H1 (cell line): ENCODE results near the gene SPEF1. TPM values are rescaled to one million over a fixed set of nuclear protein-coding genes. Genes with fewer than 3 reads are reported as not detected.

Source experiments
- CTCF ChIA-PET: fragments of 300-600 bp; sonication (Branson Sonifier 250); formaldehyde crosslinking; loops from one replicate; lab custom pipeline; 2021; ENCODE audit not compliant: partially characterized antibody; lab: Charles Lee
- POLR2A ChIA-PET: fragments of 300-600 bp; sonication (Branson Sonifier 250); formaldehyde crosslinking; loops from one replicate; lab custom pipeline; 2021; ENCODE audit warnings: inconsistent platforms; ENCODE audit not compliant: partially characterized antibody; lab: Charles Lee
- DNase-seq, 2 experiments: peaks; one replicate each; pipeline versions ENCODE4 v3.0.0 to v3.0.0-alpha.2; 2010 to 2022; ENCODE audit warnings: low spot score in 2 of 2, low read depth in 1 of 2, mixed read lengths in 1 of 2
- FAIRE-seq: peaks from 2 replicates; lab custom pipeline; 2011; peaks lifted over from hg19 to GRCh38; lab: Jason Lieb, UNC
- H2AFZ ChIP-seq: 2 replicates; pipeline ENCODE4 v1.8.1; 2012; ENCODE audit warnings: low read length, inconsistent platforms
- H2AK5ac ChIP-seq: 2 replicates; pipeline ENCODE4 v1.6.1; 2013; ENCODE audit warnings: low read depth, low read length
- H2BK120ac ChIP-seq: replicated peaks from 2 replicates; pipeline ENCODE3; 2013; ENCODE audit warnings: low read depth, low read length, inconsistent platforms
- H2BK12ac ChIP-seq: 2 replicates; pipeline ENCODE4 v1.6.1; 2013; ENCODE audit warnings: low read depth, low read length
- H2BK15ac ChIP-seq: 2 replicates; pipeline ENCODE4 v1.6.1; 2013; ENCODE audit warnings: low read length
- H2BK20ac ChIP-seq: 2 replicates; pipeline ENCODE4 v1.6.1; 2013; ENCODE audit warnings: low read length
- H2BK5ac ChIP-seq: 2 replicates; pipeline ENCODE4 v1.6.1; 2013; ENCODE audit warnings: low read depth, low read length
- H3K14ac ChIP-seq: 2 replicates; pipeline ENCODE4 v1.6.1; 2013; ENCODE audit warnings: inconsistent platforms; ENCODE audit not compliant: insufficient read length
- H3K18ac ChIP-seq: 2 replicates; pipeline ENCODE4 v1.6.1; 2013; ENCODE audit warnings: low read length; ENCODE audit errors: extremely low read depth
- H3K23ac ChIP-seq: 2 replicates; pipeline ENCODE4 v1.6.1; 2013; ENCODE audit warnings: inconsistent platforms; ENCODE audit not compliant: insufficient read length
- H3K23me2 ChIP-seq: 2 replicates; pipeline ENCODE4 v1.6.1; 2013; ENCODE audit warnings: low read depth, low read length
- H3K27ac ChIP-seq: 2 replicates; pipeline ENCODE4 v1.6.1; 2011; ENCODE audit warnings: low read depth, low read length, inconsistent platforms
- H3K27me3 ChIP-seq, 4 experiments: replicated peaks in 1 of 4; 1 replicate in 1 of 4; 2 replicates in 3 of 4; pipeline versions ENCODE4 v1.6.1 to v1.8.1; 2011 to 2013; ENCODE audit warnings: low read length in 3 of 4, mild to moderate bottlenecking in 3 of 4, inconsistent platforms in 2 of 4, mixed read lengths in 2 of 4, moderate library complexity in 1 of 4; ENCODE audit not compliant: control insufficient read depth in 3 of 4, insufficient read depth in 3 of 4; ENCODE audit errors: extremely low read depth in 1 of 4
- H3K36me3 ChIP-seq, 4 experiments: 2 replicates each; pipeline versions ENCODE4 v1.6.1 to v1.8.1; 2011 to 2013; ENCODE audit warnings: mild to moderate bottlenecking in 4 of 4, low read length in 3 of 4, moderate library complexity in 2 of 4, control low read depth in 1 of 4, inconsistent platforms in 1 of 4; ENCODE audit not compliant: insufficient read depth in 4 of 4, control insufficient read depth in 2 of 4
- H3K4ac ChIP-seq: replicated peaks from 2 replicates; pipeline ENCODE3; 2013; ENCODE audit warnings: low read length, low read depth, mixed read lengths, inconsistent platforms; ENCODE audit not compliant: insufficient read length
- H3K4me1 ChIP-seq, 4 experiments: replicated peaks in 1 of 4; 1 replicate in 1 of 4; 2 replicates in 3 of 4; pipeline versions ENCODE4 v1.6.1 to v1.8.1; 2011 to 2013; ENCODE audit warnings: low read length in 3 of 4, inconsistent platforms in 2 of 4, mixed read lengths in 1 of 4; ENCODE audit not compliant: insufficient read depth in 4 of 4, control insufficient read depth in 3 of 4
- H3K4me2 ChIP-seq, 2 experiments: 2 replicates each; pipeline versions ENCODE4 v1.6.1 to v1.8.1; 2011 to 2013; ENCODE audit warnings: low read depth in 2 of 2, low read length in 2 of 2, control low read depth in 1 of 2, inconsistent platforms in 1 of 2, mild to moderate bottlenecking in 1 of 2; ENCODE audit not compliant: insufficient read depth in 1 of 2
- H3K4me3 ChIP-seq, 4 experiments: fragments of 200-600, 300-600 bp in 1 of 4; sonication (generic), shearing (Covaris generic), sonication (Bioruptor Twin) in 1 of 4; 2 replicates each; pipeline versions ENCODE4 v1.5.1 to v1.8.1; 2011 to 2016; ENCODE audit warnings: low read length in 4 of 4, low read depth in 3 of 4, control low read depth in 2 of 4, inconsistent platforms in 2 of 4, mild to moderate bottlenecking in 2 of 4, mixed read lengths in 1 of 4, moderate library complexity in 1 of 4; ENCODE audit not compliant: insufficient read depth in 2 of 4; ENCODE audit errors: extremely low read depth in 1 of 4
- H3K56ac ChIP-seq: replicated peaks from 2 replicates; pipeline ENCODE3; 2013; ENCODE audit warnings: low read depth, mild to moderate bottlenecking, mixed read lengths, low read length, inconsistent platforms; ENCODE audit not compliant: insufficient read length
- H3K79me1 ChIP-seq: 2 replicates; pipeline ENCODE4 v1.6.1; 2013; ENCODE audit warnings: low read depth, low read length, control low read depth
- H3K79me2 ChIP-seq, 2 experiments: 2 replicates each; pipeline versions ENCODE4 v1.6.1 to v1.8.1; 2012 to 2013; ENCODE audit warnings: low read length in 2 of 2, mild to moderate bottlenecking in 2 of 2, inconsistent platforms in 1 of 2; ENCODE audit not compliant: insufficient read depth in 2 of 2, control insufficient read depth in 1 of 2
- H3K9ac ChIP-seq, 4 experiments: replicated peaks in 1 of 4; 1 replicate in 1 of 4; 2 replicates in 3 of 4; pipeline versions ENCODE4 v1.6.1 to v1.8.1; 2011 to 2013; ENCODE audit warnings: low read depth in 3 of 4, low read length in 3 of 4, control low read depth in 2 of 4, mild to moderate bottlenecking in 2 of 4, moderate library complexity in 2 of 4, inconsistent platforms in 1 of 4; ENCODE audit errors: extremely low read depth in 1 of 4
- H3K9me3 ChIP-seq, 2 experiments: 2 replicates each; pipeline versions ENCODE4 v1.6.1 to v1.8.1; 2012 to 2013; ENCODE audit warnings: mild to moderate bottlenecking in 2 of 2, moderate library complexity in 2 of 2, control low read depth in 1 of 2, inconsistent platforms in 1 of 2, low read depth in 1 of 2, low read length in 1 of 2, mixed read lengths in 1 of 2; ENCODE audit not compliant: insufficient read depth in 2 of 2
- H4K20me1 ChIP-seq, 2 experiments: replicated peaks in 1 of 2; 2 replicates each; pipeline versions ENCODE3 to v1.8.1; 2011 to 2013; ENCODE audit warnings: inconsistent platforms in 2 of 2, low read length in 2 of 2, mild to moderate bottlenecking in 1 of 2; ENCODE audit not compliant: insufficient read depth in 2 of 2, control insufficient read depth in 1 of 2
- H4K5ac ChIP-seq: 2 replicates; pipeline ENCODE4 v1.6.1; 2013; ENCODE audit warnings: low read length, low read depth, mixed read lengths, inconsistent platforms; ENCODE audit not compliant: insufficient read length
- H4K8ac ChIP-seq: 2 replicates; pipeline ENCODE4 v1.8.0; 2013; ENCODE audit warnings: mild to moderate bottlenecking, moderate library complexity, low read length, inconsistent platforms; ENCODE audit not compliant: insufficient read depth; ENCODE audit errors: extremely low read depth
- H4K91ac ChIP-seq: replicated peaks from 2 replicates; pipeline ENCODE3; 2013; ENCODE audit warnings: low read length, mixed read lengths, inconsistent platforms; ENCODE audit not compliant: insufficient read length
- WGBS, 2 experiments: shearing (Covaris generic) in 1 of 2; methylation state at CpG; one replicate each; pipeline versions ENCODE4 v1.1.6 to v1.1.7; 2013 to 2015; ENCODE audit warnings: low lambda C conversion rate in 2 of 2, mixed read lengths in 2 of 2, inconsistent platforms in 1 of 2, low coverage in 1 of 2, missing lambda C conversion rate in 1 of 2; ENCODE audit not compliant: insufficient replicate concordance in 2 of 2, insufficient coverage in 1 of 2, insufficient read length in 1 of 2; ENCODE audit errors: extremely low coverage in 1 of 2, missing lambda C conversion rate in 1 of 2; 5-methylcytosine and 5-hydroxymethylcytosine counted together
- polyA plus RNA-seq, 7 experiments: library from polyadenylated mRNA; depleted of rRNA in 3 of 7; stranded (reverse) in 5 of 7; unstranded in 2 of 7; fragments of >200 nt in 5 of 7; fragments of 200-250 nt in 2 of 7; gene quantifications; 1 replicate in 5 of 7; 2 replicates in 1 of 7; 4 replicates in 1 of 7; pipeline versions ENCODE4 v1.2.1 to v1.2.3, GENCODE V29; 2011 to 2013; ENCODE audit warnings: missing spikeins in 2 of 7, mixed read lengths in 2 of 7
- total RNA-seq: library from RNA; stranded (reverse); fragmentation: NEBNext Ultra II Directional; extraction: Animal tissue kit (Norgen Biotek cat#: 25700); gene quantifications from 2 replicates; pipeline ENCODE4 v1.2.1, GENCODE V29; 2021

The SPEF1 gene
- total and polyA plus RNA-seq, 2 of the 8 experiments (the other 6 are each of a cell fraction or from before 2014, with no cell fraction given) = 0.51 to 0.71 TPM

GRCh38 chr20:3797592-3798372, 16.5 kb upstream of the SPEF1 start:
- Histone ChIP-seq H3K27me3 (peaks cover 0 to 3% (median 0%) of the 10 kb centered on the region in 4 experiments; a peak in 1 of 7 replicates), H3K4me2 (peak overlapping the region; percentile 63 to 98; a peak in 2 of 4 replicates), H3K9me3 (no peaks in the 10 kb centered on the region), H3K79me2 (no peaks in the 10 kb centered on the region; a peak in 1 of 4 replicates), H3K9ac (no peak overlapping the region), H4K5ac (no peak overlapping the region), H3K18ac (no peak overlapping the region), H2BK5ac (no peak overlapping the region), H3K79me1 (no peaks in the 10 kb centered on the region; the same call in 1 of the 2 replicates), H2BK120ac (no peak overlapping the region), H3K23me2 (peaks cover 9% of the 10 kb centered on the region; the same call in 1 of the 2 replicates), H3K4ac (no peak overlapping the region), H4K91ac (no peak overlapping the region), H3K4me1 (peaks cover 5 to 35% (median 28%) of the 10 kb centered on the region in 4 experiments), H2BK15ac (no peak overlapping the region), H3K14ac (no peak overlapping the region), H3K36me3 (peaks cover 4 to 16% (median 15%) of the 10 kb centered on the region in 4 experiments; a peak in 7 of 8 replicates), H2BK12ac (peak overlapping the region; percentile 35; the same call in 1 of the 2 replicates), H3K27ac (no peak overlapping the region), H4K20me1 (peaks cover 3% of the 10 kb centered on the region in 2 experiments), H3K23ac (no peak overlapping the region), H2BK20ac (no peak overlapping the region), H2AK5ac (no peak overlapping the region; the same call in 1 of the 2 replicates), H4K8ac (no peak overlapping the region), H3K56ac (no peak overlapping the region), H2AFZ (no peak overlapping the region), H3K4me3 (peak overlapping the region in 1 of 4 experiments; percentile 85; a peak in 1 of 8 replicates)
- POLR2A ChIA-PET = no interaction called here
- DNase-seq = no peak
- CTCF ChIA-PET = interaction anchor here (0.6 kb wide), 1 partner anchor 744 kb away, joined by 3 read pairs; no protein-coding TSS in a partner anchor
- WGBS, 2 experiments = 79% methylated on average over 14 of the region's 19 CpGs; no CpG with 5 or more reads in 1 of the 2 experiments
- FAIRE-seq = no peak
